Measurements from ENCODE around the gene RERE.

GRCh38 chr1:8419172-8419571 is 398.3 kb downstream of the RERE start:
- no peak for TF ChIP-seq ELF4 (IDR thresholded peaks at IDR 0.05)
- no peak for TF ChIP-seq SP1 (IDR thresholded peaks at IDR 0.05)
- no peak for TF ChIP-seq CTBP1 (IDR thresholded peaks at IDR 0.05; ENCODE audit: borderline replicate concordance)
